Measurements from ENCODE around the gene OR9A2.
"Not testable (repeated sequence)": the region's sequence is repeated elsewhere in the genome, so short reads cannot be mapped to it uniquely, and the experiment has no call there.

The OR9A2 gene

GRCh38 chr7:142984297-142984696, 42.6 kb downstream of the OR9A2 start:
- no peak for DNase-seq (ENCODE audit: low read depth)
- TF ChIP-seq CTCF (IDR thresholded peaks at IDR 0.05; ENCODE audit: insufficient read depth, low read depth, low read length, missing control alignments) = no peak
- no peak overlapping the region for H3K4me3 ChIP-seq (ENCODE audit: low read depth, low read length)

- no peak for TF ChIP-seq CTCF (IDR thresholded peaks at IDR 0.05; ENCODE audit: insufficient read depth, low read depth, low read length, missing control alignments)
Measured at GRCh38 chr7:142983825-142984224, 43.1 kb downstream of the OR9A2 start.

DNA sequence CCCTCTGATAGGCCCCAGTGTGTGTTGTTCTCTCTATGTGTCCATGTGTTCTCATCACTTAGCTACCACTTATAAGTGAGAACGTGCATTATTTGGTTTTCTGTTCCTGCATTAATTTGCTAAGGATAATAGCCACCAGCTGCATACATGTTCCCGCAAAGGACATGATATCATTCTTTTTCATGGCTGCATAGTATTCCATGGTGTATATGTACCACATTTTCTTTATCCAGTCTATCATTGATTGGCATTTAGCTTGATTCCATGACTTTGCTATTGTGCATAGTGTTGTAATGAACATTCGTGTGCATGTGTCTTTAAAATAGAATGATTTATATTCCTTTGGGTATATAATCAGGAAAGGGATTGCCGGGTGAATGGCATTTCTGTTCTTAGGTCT, 48.5 kb downstream of the OR9A2 start:
- DNase-seq (ENCODE audit: low read depth); H3K4me3 ChIP-seq (ENCODE audit: low read depth, low read length): not testable (repeated sequence)

More at GRCh38 chr7:142983825-142984224, 43.1 kb downstream of the OR9A2 start:
- no peak overlapping the region for H3K4me3 ChIP-seq (ENCODE audit: low read depth, low read length)
- no peak for DNase-seq (ENCODE audit: low read depth)
